ENCODE data around the gene EXPH5.

The EXPH5 gene

DNA sequence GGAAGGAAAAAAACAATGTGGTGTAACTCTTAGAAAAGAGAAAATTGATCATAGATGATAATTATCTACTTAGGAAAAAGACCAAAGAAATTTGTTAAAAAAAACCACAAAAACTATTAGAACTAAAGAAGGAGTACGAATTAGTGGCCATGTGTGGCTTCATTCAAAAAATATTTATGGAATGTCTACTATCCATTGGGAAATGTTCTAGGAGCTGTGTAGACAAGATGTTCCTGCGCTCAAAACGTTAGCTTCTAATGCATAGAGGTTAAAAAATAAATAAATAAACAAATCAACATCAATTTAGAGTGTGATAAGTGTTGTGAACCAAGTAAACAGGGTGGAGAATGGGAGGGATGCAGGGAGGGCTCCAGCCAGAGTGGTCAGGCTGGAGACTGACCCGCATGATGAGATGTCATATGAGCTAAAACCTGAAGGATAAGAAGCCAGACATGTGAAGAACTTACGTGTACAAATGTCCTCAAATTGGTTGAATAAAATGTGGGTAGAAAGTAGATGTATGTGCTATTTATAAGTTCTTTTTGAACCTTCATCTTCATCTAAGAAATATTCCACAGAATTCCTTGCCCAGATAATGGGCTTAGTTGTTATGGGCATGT lies 4.3 kb upstream of the EXPH5 start:
- Histone ChIP-seq H3K9ac (ENCODE audit: low read depth, low read length, poor library complexity, severe bottlenecking) (no peak overlapping the region), H3K27me3 (ENCODE audit: insufficient read depth, low read length, poor library complexity, severe bottlenecking) (peaks cover 7% of the 10 kb centered on the region)

DNA sequence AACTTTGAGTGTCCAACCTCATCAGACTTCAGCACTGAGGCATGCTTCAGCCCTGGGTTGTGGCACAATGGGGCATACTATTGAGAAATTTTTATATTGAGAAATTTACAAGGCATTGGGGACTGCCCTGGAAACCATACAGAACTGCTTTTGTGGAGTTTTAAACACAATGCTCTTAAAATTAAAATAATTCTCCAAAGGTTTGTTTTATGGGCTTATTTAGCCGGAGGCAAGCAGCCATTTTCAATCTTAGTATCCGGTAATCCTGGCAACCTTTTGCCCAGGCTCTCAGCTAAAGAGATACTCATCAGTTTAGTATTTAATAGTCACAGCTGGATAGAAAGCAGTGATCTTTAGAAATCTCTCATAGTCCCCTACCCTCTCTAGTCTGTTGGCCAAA lies 3.1 kb upstream of the EXPH5 start:
- Histone ChIP-seq H3K4me1 (ENCODE audit: insufficient read depth, low read length, poor library complexity, severe bottlenecking) (peaks cover 10% of the 10 kb centered on the region), H3K79me2 (ENCODE audit: insufficient read depth, low read length) (no peaks in the 10 kb centered on the region), H3K36me3 (ENCODE audit: insufficient read depth, low read length) (no peaks in the 10 kb centered on the region), H3K27me3 (ENCODE audit: insufficient read depth, low read length, poor library complexity, severe bottlenecking) (peaks cover 17% of the 10 kb centered on the region), H2AFZ (ENCODE audit: low read length) (no peak overlapping the region), H3K4me2 (ENCODE audit: low read depth, low read length, poor library complexity, severe bottlenecking) (no peak overlapping the region), H3K4me3 (ENCODE audit: low read length, poor library complexity, severe bottlenecking) (no peak overlapping the region), H3K9me3 (ENCODE audit: insufficient read depth, low read depth, low read length) (no peaks in the 10 kb centered on the region), H3K9me2 (replicated peaks; ENCODE audit: low read depth, low read length) (no peaks in the 10 kb centered on the region), H4K20me1 (ENCODE audit: insufficient read depth, low read length, poor library complexity, severe bottlenecking) (no peaks in the 10 kb centered on the region), H3K9ac (ENCODE audit: low read depth, low read length, poor library complexity, severe bottlenecking) (no peak overlapping the region), H3F3A (ENCODE audit: low read depth) (no peaks in the 10 kb centered on the region)
- TF ChIP-seq, protein P1, sequence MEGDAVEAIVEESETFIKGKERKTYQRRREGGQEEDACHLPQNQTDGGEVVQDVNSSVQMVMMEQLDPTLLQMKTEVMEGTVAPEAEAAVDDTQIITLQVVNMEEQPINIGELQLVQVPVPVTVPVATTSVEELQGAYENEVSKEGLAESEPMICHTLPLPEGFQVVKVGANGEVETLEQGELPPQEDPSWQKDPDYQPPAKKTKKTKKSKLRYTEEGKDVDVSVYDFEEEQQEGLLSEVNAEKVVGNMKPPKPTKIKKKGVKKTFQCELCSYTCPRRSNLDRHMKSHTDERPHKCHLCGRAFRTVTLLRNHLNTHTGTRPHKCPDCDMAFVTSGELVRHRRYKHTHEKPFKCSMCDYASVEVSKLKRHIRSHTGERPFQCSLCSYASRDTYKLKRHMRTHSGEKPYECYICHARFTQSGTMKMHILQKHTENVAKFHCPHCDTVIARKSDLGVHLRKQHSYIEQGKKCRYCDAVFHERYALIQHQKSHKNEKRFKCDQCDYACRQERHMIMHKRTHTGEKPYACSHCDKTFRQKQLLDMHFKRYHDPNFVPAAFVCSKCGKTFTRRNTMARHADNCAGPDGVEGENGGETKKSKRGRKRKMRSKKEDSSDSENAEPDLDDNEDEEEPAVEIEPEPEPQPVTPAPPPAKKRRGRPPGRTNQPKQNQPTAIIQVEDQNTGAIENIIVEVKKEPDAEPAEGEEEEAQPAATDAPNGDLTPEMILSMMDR (conservative IDR thresholded peaks at IDR 0.05; ENCODE audit: low read length), result no peak
- no peak for TF ChIP-seq EZH2phosphoT487 (IDR thresholded peaks at IDR 0.05; ENCODE audit: borderline replicate concordance)

More for the DNA sequence above, 4.3 kb upstream of the EXPH5 start:
- Histone ChIP-seq H3F3A (ENCODE audit: low read depth) (no peaks in the 10 kb centered on the region), H4K20me1 (ENCODE audit: insufficient read depth, low read length, poor library complexity, severe bottlenecking) (no peaks in the 10 kb centered on the region), H3K4me3 (ENCODE audit: low read length, poor library complexity, severe bottlenecking) (no peak overlapping the region), H3K36me3 (ENCODE audit: insufficient read depth, low read length) (no peaks in the 10 kb centered on the region), H3K79me2 (ENCODE audit: insufficient read depth, low read length) (no peaks in the 10 kb centered on the region), H3K9me3 (ENCODE audit: insufficient read depth, low read depth, low read length) (no peaks in the 10 kb centered on the region), H2AFZ (ENCODE audit: low read length) (no peak overlapping the region), H3K4me1 (ENCODE audit: insufficient read depth, low read length, poor library complexity, severe bottlenecking) (peaks cover 4% of the 10 kb centered on the region), H3K9me2 (replicated peaks; ENCODE audit: low read depth, low read length) (no peaks in the 10 kb centered on the region), H3K4me2 (ENCODE audit: low read depth, low read length, poor library complexity, severe bottlenecking) (no peak overlapping the region)
- TF ChIP-seq, protein P1 (conservative IDR thresholded peaks at IDR 0.05; ENCODE audit: low read length), result no peak
- TF ChIP-seq EZH2phosphoT487 (IDR thresholded peaks at IDR 0.05; ENCODE audit: borderline replicate concordance), result no peak

DNA sequence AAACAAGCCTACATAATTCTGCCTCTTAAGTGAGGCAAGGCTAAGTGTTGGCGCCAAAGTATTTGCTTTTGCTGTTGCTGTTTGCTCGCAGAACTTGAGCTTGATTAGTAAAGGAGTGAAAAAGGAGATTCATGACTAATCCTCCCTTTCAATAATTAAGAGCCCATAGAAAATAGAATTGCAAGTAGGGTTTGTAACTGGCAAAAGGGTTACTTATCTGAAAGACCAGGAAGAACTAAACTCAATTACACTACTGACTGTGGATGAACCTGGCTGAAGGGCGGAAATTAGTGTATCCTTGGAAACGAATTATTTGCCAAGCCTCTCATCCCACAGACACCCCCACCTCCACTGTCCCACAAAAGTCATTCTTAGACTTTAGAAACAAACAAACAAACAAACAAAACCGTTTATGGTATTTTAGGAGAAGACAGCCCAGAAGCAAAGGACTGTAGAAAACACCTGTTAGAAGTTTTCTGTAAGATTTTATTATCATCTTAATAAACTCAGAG lies 411 bp upstream of the EXPH5 start:
- H3K36me3 ChIP-seq (ENCODE audit: insufficient read depth, low read length), result no peaks in the 10 kb centered on the region
- peak overlapping the region; percentile 95 for H3K4me3 ChIP-seq (ENCODE audit: low read length, poor library complexity, severe bottlenecking)
- peaks cover 19% of the 10 kb centered on the region for H3K4me1 ChIP-seq (ENCODE audit: insufficient read depth, low read length, poor library complexity, severe bottlenecking)
- TF ChIP-seq, protein P1 (conservative IDR thresholded peaks at IDR 0.05; ENCODE audit: low read length), result no peak
- TF ChIP-seq EZH2phosphoT487 (IDR thresholded peaks at IDR 0.05; ENCODE audit: borderline replicate concordance), result no peak
- no peaks in the 10 kb centered on the region for H3K79me2 ChIP-seq (ENCODE audit: insufficient read depth, low read length)
- H3K9ac ChIP-seq (ENCODE audit: low read depth, low read length, poor library complexity, severe bottlenecking), result no peak overlapping the region
- H2AFZ ChIP-seq (ENCODE audit: low read length), result peak overlapping the region; percentile 99; the same call in 1 of the 2 replicates
- H3K9me2 ChIP-seq (replicated peaks; ENCODE audit: low read depth, low read length), result no peaks in the 10 kb centered on the region
- H3K27me3 ChIP-seq (ENCODE audit: insufficient read depth, low read length, poor library complexity, severe bottlenecking), result peaks cover 17% of the 10 kb centered on the region
- peak overlapping the region; percentile 87 for H3K4me2 ChIP-seq (ENCODE audit: low read depth, low read length, poor library complexity, severe bottlenecking)
- H3K9me3 ChIP-seq (ENCODE audit: insufficient read depth, low read depth, low read length), result no peaks in the 10 kb centered on the region
- no peaks in the 10 kb centered on the region for H4K20me1 ChIP-seq (ENCODE audit: insufficient read depth, low read length, poor library complexity, severe bottlenecking)
- no peaks in the 10 kb centered on the region for H3F3A ChIP-seq (ENCODE audit: low read depth)
